Choroid plexus epithelial cell (primary cell): ENCODE results near the gene CA14.

Experiments
- DNase-seq: peaks from one replicate; pipeline ENCODE4 v3.0.0-alpha.2; 2010; ENCODE audit warnings: low read depth
- H3K4me3 ChIP-seq: 2 replicates; pipeline ENCODE4 v1.5.1; 2011; ENCODE audit warnings: low read depth, mild to moderate bottlenecking, control low read depth, low read length, moderate library complexity
- TF ChIP-seq, protein P1 (sequence below): conservative IDR thresholded peaks from 2 replicates; pipeline ENCODE4 v1.5.1; 2011; ENCODE audit warnings: low read depth, mild to moderate bottlenecking, control low read depth, inconsistent platforms, low read length, moderate library complexity

CA14 gene

DNA sequence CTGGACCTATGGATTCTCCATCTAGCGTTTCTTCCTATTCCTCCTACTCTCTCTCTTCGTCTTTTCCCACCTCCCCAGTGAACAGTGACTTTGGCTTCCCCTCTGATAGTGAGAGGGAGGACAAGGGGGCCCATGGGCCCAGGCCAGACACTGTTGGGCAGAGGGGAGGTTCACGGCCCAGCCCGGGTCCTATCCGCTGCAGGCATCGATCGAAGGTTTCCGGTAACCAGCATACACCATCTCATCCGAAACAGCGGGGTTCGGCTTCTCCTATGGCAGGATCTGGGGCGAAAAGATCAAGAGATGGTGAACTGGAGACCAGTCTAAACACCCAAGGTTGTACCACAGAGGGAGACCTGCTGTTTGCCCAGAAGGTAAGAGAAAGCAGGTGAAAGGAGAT, 25.7 kb downstream of the CA14 start:
- DNase-seq: no peak
- peak overlapping the region; percentile 57 for H3K4me3 ChIP-seq
- TF ChIP-seq, protein P1, sequence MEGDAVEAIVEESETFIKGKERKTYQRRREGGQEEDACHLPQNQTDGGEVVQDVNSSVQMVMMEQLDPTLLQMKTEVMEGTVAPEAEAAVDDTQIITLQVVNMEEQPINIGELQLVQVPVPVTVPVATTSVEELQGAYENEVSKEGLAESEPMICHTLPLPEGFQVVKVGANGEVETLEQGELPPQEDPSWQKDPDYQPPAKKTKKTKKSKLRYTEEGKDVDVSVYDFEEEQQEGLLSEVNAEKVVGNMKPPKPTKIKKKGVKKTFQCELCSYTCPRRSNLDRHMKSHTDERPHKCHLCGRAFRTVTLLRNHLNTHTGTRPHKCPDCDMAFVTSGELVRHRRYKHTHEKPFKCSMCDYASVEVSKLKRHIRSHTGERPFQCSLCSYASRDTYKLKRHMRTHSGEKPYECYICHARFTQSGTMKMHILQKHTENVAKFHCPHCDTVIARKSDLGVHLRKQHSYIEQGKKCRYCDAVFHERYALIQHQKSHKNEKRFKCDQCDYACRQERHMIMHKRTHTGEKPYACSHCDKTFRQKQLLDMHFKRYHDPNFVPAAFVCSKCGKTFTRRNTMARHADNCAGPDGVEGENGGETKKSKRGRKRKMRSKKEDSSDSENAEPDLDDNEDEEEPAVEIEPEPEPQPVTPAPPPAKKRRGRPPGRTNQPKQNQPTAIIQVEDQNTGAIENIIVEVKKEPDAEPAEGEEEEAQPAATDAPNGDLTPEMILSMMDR: no peak

DNA sequence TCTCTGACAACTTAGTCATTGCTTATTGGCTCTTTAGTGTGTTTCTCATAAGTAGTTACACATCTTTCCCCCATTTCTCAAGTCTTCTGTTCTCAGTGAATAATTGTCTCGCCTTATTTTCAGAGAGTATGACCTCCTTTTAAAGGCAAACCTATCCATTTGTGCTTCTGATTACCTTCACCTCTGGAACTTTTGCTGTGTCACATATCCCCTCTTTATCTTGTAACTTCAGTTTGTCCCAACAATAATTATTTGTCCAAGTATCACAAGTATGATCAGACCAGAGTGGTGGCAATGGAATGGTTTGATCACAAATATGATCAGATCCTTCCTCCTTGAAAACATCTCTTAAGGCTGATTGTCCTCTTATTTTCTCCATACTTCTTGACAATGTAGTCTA, 30.8 kb downstream of the CA14 start:
- H3K4me3 ChIP-seq: no peak overlapping the region
- no peak for DNase-seq

GRCh38 chr1:150288822-150289221, 31.2 kb downstream of the CA14 start:
- no peak overlapping the region for H3K4me3 ChIP-seq
- TF ChIP-seq, protein P1: no peak
- no peak for DNase-seq

More for the DNA sequence above, 30.8 kb downstream of the CA14 start:
- TF ChIP-seq, protein P1: no peak

- TF ChIP-seq, protein P1: no peak
- peak within 1 kb of the TSS; percentile 64 for H3K4me3 ChIP-seq
- peak; percentile 93 for DNase-seq
These were observed 36.1 kb downstream of the CA14 start, which contains the start of gene MRPS21 for GRCh38 chr1:150293433-150294253. TSS of gene MRPS21 (plus strand) at chr1:150293861. CDS start at chr1:150294367, 506 bp downstream.

- H3K4me3 ChIP-seq: no peak overlapping the region
- TF ChIP-seq, protein P1: no peak
- no peak for DNase-seq
These were observed 37.9 kb downstream of the CA14 start for GRCh38 chr1:150295476-150295875.

GRCh38 chr1:150299716-150300115, 42.1 kb downstream of the CA14 start:
- TF ChIP-seq, protein P1: no peak
- no peak overlapping the region for H3K4me3 ChIP-seq
- DNase-seq: no peak

- TF ChIP-seq, protein P1: no peak
- DNase-seq: no peak
- no peak overlapping the region for H3K4me3 ChIP-seq
These were observed 44.8 kb downstream of the CA14 start for GRCh38 chr1:150302338-150302737.
